Measurements from ENCODE around the gene CLCN7.

DNA sequence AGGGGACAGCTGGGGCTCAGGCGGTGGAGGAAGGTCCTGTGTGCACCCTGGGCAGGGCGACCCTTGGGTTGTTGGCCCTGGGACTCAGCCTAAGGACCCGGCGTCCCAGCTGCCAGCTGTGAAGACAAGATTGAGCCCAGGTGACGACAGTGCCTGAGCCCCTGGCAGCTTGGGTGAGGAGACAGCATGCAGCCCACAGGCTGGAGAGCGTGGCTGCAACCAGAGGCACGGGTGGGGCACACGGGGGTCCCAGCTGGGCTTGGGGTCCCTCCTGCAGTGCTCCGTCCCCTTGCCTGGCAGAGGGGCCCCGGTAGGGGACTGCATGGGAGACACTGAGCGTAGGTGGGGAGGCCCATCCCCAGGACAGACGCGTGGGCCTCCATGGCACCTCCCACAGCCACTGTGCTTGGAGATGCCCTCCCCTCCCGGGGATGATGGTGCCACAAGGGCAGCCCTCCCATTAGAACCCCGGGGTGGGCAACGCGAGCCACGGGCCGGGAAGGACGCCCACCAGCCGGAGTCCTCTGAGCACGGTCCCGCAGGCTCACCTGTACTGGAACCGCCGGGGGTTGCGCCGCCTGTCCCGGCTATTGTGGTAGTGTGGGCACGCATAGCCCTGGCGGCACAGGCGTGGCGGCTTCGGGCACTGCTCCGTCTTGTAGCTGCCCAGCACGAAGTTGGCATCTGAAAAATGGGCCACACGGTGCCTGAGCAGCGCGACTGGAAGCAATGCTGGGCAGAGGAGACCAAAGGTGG, 75.8 kb downstream of the CLCN7 start:
- no peak for TF ChIP-seq POLR2A (IDR thresholded peaks at IDR 0.05)
- TF ChIP-seq EP300 (IDR thresholded peaks at IDR 0.05), result no peak
- TF ChIP-seq, protein P1, sequence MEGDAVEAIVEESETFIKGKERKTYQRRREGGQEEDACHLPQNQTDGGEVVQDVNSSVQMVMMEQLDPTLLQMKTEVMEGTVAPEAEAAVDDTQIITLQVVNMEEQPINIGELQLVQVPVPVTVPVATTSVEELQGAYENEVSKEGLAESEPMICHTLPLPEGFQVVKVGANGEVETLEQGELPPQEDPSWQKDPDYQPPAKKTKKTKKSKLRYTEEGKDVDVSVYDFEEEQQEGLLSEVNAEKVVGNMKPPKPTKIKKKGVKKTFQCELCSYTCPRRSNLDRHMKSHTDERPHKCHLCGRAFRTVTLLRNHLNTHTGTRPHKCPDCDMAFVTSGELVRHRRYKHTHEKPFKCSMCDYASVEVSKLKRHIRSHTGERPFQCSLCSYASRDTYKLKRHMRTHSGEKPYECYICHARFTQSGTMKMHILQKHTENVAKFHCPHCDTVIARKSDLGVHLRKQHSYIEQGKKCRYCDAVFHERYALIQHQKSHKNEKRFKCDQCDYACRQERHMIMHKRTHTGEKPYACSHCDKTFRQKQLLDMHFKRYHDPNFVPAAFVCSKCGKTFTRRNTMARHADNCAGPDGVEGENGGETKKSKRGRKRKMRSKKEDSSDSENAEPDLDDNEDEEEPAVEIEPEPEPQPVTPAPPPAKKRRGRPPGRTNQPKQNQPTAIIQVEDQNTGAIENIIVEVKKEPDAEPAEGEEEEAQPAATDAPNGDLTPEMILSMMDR (IDR thresholded peaks at IDR 0.05), result no peak

Data from ovary (tissue), 3 donors.